Measurements from ENCODE around the gene MACROD2.

The MACROD2 gene

DNA sequence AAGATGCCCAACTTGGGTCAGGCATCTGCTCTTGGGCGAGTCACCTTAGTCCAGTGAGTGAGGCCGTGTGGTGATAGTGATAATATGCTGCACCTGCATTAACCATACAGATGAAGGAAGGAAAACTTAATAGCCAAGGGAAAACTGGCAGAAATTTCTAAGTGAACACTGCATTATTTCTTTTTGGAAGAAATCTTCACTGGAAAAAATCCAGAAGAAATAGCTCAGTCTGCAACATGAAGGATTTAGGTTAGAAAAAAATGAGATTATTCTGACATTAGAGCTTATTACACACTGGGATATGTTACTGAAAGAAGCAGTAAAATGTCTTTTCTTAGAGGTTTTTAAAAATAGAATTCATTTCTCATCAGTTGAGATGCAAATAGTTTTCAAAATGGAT, 1630.7 kb downstream of the MACROD2 start:
- TF ChIP-seq, protein P1, sequence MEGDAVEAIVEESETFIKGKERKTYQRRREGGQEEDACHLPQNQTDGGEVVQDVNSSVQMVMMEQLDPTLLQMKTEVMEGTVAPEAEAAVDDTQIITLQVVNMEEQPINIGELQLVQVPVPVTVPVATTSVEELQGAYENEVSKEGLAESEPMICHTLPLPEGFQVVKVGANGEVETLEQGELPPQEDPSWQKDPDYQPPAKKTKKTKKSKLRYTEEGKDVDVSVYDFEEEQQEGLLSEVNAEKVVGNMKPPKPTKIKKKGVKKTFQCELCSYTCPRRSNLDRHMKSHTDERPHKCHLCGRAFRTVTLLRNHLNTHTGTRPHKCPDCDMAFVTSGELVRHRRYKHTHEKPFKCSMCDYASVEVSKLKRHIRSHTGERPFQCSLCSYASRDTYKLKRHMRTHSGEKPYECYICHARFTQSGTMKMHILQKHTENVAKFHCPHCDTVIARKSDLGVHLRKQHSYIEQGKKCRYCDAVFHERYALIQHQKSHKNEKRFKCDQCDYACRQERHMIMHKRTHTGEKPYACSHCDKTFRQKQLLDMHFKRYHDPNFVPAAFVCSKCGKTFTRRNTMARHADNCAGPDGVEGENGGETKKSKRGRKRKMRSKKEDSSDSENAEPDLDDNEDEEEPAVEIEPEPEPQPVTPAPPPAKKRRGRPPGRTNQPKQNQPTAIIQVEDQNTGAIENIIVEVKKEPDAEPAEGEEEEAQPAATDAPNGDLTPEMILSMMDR (IDR thresholded peaks at IDR 0.05; ENCODE audit: borderline replicate concordance, insufficient read depth, low read depth, low read length): no peak
- H3K4me3 ChIP-seq (ENCODE audit: low read depth, low read length): no peak overlapping the region

- TF ChIP-seq, protein P1 (IDR thresholded peaks at IDR 0.05; ENCODE audit: borderline replicate concordance, insufficient read depth, low read depth, low read length): no peak
- no peak overlapping the region for H3K4me3 ChIP-seq (ENCODE audit: low read depth, low read length)
Measured at GRCh38 chr20:15627089-15627488, 1631.8 kb downstream of the MACROD2 start.

DNA sequence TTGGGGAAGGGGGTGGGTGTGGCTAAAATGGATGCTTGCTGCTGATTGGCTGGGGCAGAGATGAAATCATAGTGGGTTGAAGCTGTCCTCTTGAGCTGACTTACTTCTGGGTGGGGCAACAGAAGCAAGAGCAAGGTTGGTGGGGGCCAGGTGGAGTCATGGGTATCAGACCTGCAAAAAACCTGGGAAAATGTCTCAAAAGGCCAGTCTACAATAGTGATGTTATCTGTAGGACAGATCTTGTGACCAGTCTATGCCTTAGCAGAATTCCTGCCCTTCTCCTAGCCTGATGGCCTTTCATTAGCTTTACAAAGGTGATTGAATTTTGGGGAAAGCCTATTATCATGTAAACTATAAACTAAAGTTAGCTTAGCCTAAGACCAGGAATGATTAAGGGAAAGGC, 1632.2 kb downstream of the MACROD2 start:
- no peak overlapping the region for H3K4me3 ChIP-seq (ENCODE audit: low read depth, low read length)

GRCh38 chr20:15628851-15629353, 1633.6 kb downstream of the MACROD2 start:
- TF ChIP-seq, protein P1 (IDR thresholded peaks at IDR 0.05; ENCODE audit: borderline replicate concordance, insufficient read depth, low read depth, low read length): no peak
- no peak overlapping the region for H3K4me3 ChIP-seq (ENCODE audit: low read depth, low read length)

More for the DNA sequence above, 1632.2 kb downstream of the MACROD2 start:
- TF ChIP-seq, protein P1 (IDR thresholded peaks at IDR 0.05; ENCODE audit: borderline replicate concordance, insufficient read depth, low read depth, low read length): no peak

- no peak overlapping the region for H3K4me3 ChIP-seq (ENCODE audit: low read depth, low read length)
- TF ChIP-seq, protein P1 (IDR thresholded peaks at IDR 0.05; ENCODE audit: borderline replicate concordance, insufficient read depth, low read depth, low read length): no peak
Measured at GRCh38 chr20:15630360-15630759, 1635.0 kb downstream of the MACROD2 start.

- TF ChIP-seq, protein P1 (IDR thresholded peaks at IDR 0.05; ENCODE audit: borderline replicate concordance, insufficient read depth, low read depth, low read length): no peak
- H3K4me3 ChIP-seq (ENCODE audit: low read depth, low read length): no peak overlapping the region
Measured at GRCh38 chr20:15632680-15633079, 1637.4 kb downstream of the MACROD2 start.

DNA sequence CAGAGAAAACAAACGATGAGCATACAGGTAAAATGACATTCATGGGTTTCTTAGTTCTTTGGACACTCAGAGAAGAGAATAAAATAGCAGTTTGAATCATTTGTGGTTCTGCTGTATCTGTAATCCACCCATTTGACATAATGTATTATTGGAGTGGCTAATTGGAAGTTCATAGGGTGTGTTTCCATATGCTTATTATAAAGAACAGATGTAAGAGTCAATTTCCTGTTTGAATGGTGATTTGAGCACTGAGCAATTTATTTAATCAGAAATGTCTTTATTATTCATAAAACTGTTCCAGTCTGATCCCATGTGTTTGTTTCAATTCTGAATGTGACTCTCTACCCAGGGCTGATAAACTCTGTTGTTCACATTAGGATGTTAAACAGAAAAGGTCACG, 1638.8 kb downstream of the MACROD2 start:
- TF ChIP-seq, protein P1 (IDR thresholded peaks at IDR 0.05; ENCODE audit: borderline replicate concordance, insufficient read depth, low read depth, low read length): no peak
- H3K4me3 ChIP-seq (ENCODE audit: low read depth, low read length): no peak overlapping the region

All from GM12875 (cell line).